ENCODE data around the gene SORCS2. TPM values are rescaled to one million over a fixed set of nuclear protein-coding genes. Genes with fewer than 3 reads are reported as not detected.

Gene SORCS2
- total RNA-seq, 4 donors from 2014 or later, result 0.19 to 0.85 (median 0.66) TPM

GRCh38 chr4:7299010-7299907, 106.9 kb downstream of the SORCS2 start:
- no peak for TF ChIP-seq CTCF (IDR thresholded peaks at IDR 0.05; ENCODE audit: low read depth)

- no peak for TF ChIP-seq CTCF (IDR thresholded peaks at IDR 0.05; ENCODE audit: low read depth)
Observed at GRCh38 chr4:7299908-7300710, 107.8 kb downstream of the SORCS2 start.

- no peak for TF ChIP-seq CTCF (IDR thresholded peaks at IDR 0.05; ENCODE audit: low read depth)
Observed at GRCh38 chr4:7300711-7301095, 108.4 kb downstream of the SORCS2 start.

- no peak for TF ChIP-seq CTCF (IDR thresholded peaks at IDR 0.05; ENCODE audit: low read depth)
Observed at GRCh38 chr4:7301126-7301785, 108.9 kb downstream of the SORCS2 start.

- TF ChIP-seq CTCF (IDR thresholded peaks at IDR 0.05; ENCODE audit: low read depth), result no peak
Observed at GRCh38 chr4:7301846-7302630, 109.7 kb downstream of the SORCS2 start.

- TF ChIP-seq CTCF (IDR thresholded peaks at IDR 0.05; ENCODE audit: low read depth), result no peak
Observed at GRCh38 chr4:7302781-7303404, 110.6 kb downstream of the SORCS2 start.
